CD4-positive, alpha-beta T cell (primary cell): Measurements from ENCODE around the gene MTG2. TPM values are rescaled to one million over a fixed set of nuclear protein-coding genes. Genes with fewer than 3 reads are reported as not detected.

ENCODE experiments used
- ATAC-seq: fragments of 200-7000 bp; cut with Tn5 transposase; one replicate; pipeline ENCODE4 v1.10.0; 2022; ENCODE audit warnings: mild to moderate bottlenecking; ENCODE audit not compliant: poor library complexity
- CTCF ChIA-PET: fragments of 350-600 bp; sonication (Branson Sonifier 250); formaldehyde crosslinking; loops from one replicate; lab custom pipeline; 2021; ENCODE audit warnings: antibody characterized with exemption, inconsistent platforms; lab: Charles Lee
- POLR2A ChIA-PET: fragments of 350-600 bp; sonication (Branson Sonifier 250); formaldehyde crosslinking; loops from one replicate; lab custom pipeline; 2021; ENCODE audit warnings: antibody characterized with exemption, inconsistent platforms; lab: Charles Lee
- DNase-seq, 14 experiments: peaks; one replicate each; pipeline ENCODE4 v3.0.0-alpha.2; 2013 to 2020; ENCODE audit warnings: mixed read lengths in 2 of 14
- H3K27ac ChIP-seq, 2 donors: one replicate each; pipeline versions ENCODE4 v1.5.1 to v1.7.0; 2013; ENCODE audit warnings: low read length in 2 of 2, low read depth in 1 of 2, mild to moderate bottlenecking in 1 of 2
- H3K27me3 ChIP-seq, 2 experiments: 1 replicate in 1 of 2; 2 replicates in 1 of 2; pipeline versions ENCODE4 v1.6.1 to v1.7.0; 2013; ENCODE audit warnings: low read length in 2 of 2, control low read depth in 1 of 2, mild to moderate bottlenecking in 1 of 2, moderate library complexity in 1 of 2; ENCODE audit not compliant: insufficient read depth in 2 of 2, control insufficient read depth in 1 of 2
- H3K36me3 ChIP-seq: one replicate; pipeline ENCODE4 v1.6.1; 2013; ENCODE audit warnings: low read length, control low read depth; ENCODE audit not compliant: insufficient read depth
- H3K4me1 ChIP-seq: one replicate; pipeline ENCODE4 v1.6.1; 2013; ENCODE audit warnings: low read length, control low read depth; ENCODE audit not compliant: insufficient read depth
- H3K4me3 ChIP-seq: one replicate; pipeline ENCODE4 v1.5.1; 2013; ENCODE audit warnings: mild to moderate bottlenecking, low read length, moderate library complexity
- H3K9me3 ChIP-seq, 2 experiments: 1 replicate in 1 of 2; 2 replicates in 1 of 2; pipeline versions ENCODE4 v1.6.1 to v1.7.0; 2013; ENCODE audit warnings: low read length in 2 of 2, mild to moderate bottlenecking in 2 of 2, control low read depth in 1 of 2, moderate library complexity in 1 of 2; ENCODE audit not compliant: control insufficient read depth in 1 of 2, insufficient read depth in 1 of 2
- H3K27ac Mint-ChIP-seq: one replicate; pipeline ENCODE4 v1.8.0; 2020; ENCODE audit warnings: mixed read lengths
- H3K27me3 Mint-ChIP-seq: one replicate; pipeline ENCODE4 v1.8.0; 2021; ENCODE audit warnings: mixed read lengths
- H3K36me3 Mint-ChIP-seq: one replicate; pipeline ENCODE4 v1.8.0; 2021; ENCODE audit warnings: low read depth, mixed read lengths
- H3K4me1 Mint-ChIP-seq: one replicate; pipeline ENCODE4 v1.8.0; 2021; ENCODE audit warnings: low read depth, mixed read lengths
- H3K4me3 Mint-ChIP-seq: one replicate; pipeline ENCODE4 v1.8.0; 2020; ENCODE audit warnings: mild to moderate bottlenecking, mixed read lengths
- H3K9me3 Mint-ChIP-seq: one replicate; pipeline ENCODE4 v1.8.0; 2020; ENCODE audit warnings: mixed read lengths
- intact Hi-C, 2 experiments: fragments of 100-400 bp; cut with DNase I in 1 of 2; cut with micrococcal nuclease in 1 of 2; formaldehyde crosslinking; loops; one replicate each; pipeline versions ENCODE4 v1.15.1 to v1.9.0; 2023 to 2025; cut with DNase I, micrococcal nuclease
- total RNA-seq, 174 experiments: library from RNA in 2 of 174; stranded (reverse) in 2 of 174; gene quantifications; one replicate each; pipeline ENCODE4 v1.2.3 and lab custom pipeline; 2021 to 2026
- TF ChIP-seq, protein P1 (sequence below): fragments of 200-600 bp; IDR thresholded peaks from one replicate; pipeline ENCODE4 v1.8.0; 2022; ENCODE audit warnings: antibody characterized with exemption, mild to moderate bottlenecking

Gene MTG2
- total RNA-seq, 2 experiments from 2014 or later: 9.5 to 9.9 TPM

DNA sequence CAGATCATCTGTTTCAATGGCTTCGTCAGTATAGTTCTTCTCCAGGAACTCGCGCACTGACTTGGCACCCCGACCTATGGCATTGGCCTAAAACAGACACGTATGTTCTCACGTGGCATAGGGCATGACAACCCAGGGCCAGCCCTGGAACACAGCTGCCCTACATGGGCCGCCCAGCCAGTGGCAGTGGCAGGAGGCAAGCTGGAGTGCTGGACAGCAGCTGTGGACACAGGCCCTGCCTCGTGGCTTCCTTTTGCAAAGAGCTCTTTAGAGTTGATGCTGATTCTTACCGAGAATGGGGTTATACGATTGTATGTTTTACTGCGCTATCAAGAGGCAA lies 44.7 kb upstream of the MTG2 start:
- Mint-ChIP-seq H3K4me3 (peak overlapping the region; percentile 34), H3K36me3 (peaks cover 91% of the 10 kb centered on the region), H3K9me3 (no peaks in the 10 kb centered on the region), H3K4me1 (peaks cover 57% of the 10 kb centered on the region), H3K27me3 (no peaks in the 10 kb centered on the region), H3K27ac (peak overlapping the region; percentile 77)
- intact Hi-C loops: loop anchor here in 1 of 2 experiments (5.0 kb wide), 1 partner anchor 71 kb away; the partner anchor contains the start of gene TAF4
- Histone ChIP-seq H3K36me3 (peaks cover 71% of the 10 kb centered on the region), H3K27me3 (no peaks in the 10 kb centered on the region), H3K4me1 (peaks cover 38% of the 10 kb centered on the region), H3K27ac (no peak overlapping the region), H3K9me3 (no peaks in the 10 kb centered on the region), H3K4me3 (no peak overlapping the region)
- TF ChIP-seq, protein P1, sequence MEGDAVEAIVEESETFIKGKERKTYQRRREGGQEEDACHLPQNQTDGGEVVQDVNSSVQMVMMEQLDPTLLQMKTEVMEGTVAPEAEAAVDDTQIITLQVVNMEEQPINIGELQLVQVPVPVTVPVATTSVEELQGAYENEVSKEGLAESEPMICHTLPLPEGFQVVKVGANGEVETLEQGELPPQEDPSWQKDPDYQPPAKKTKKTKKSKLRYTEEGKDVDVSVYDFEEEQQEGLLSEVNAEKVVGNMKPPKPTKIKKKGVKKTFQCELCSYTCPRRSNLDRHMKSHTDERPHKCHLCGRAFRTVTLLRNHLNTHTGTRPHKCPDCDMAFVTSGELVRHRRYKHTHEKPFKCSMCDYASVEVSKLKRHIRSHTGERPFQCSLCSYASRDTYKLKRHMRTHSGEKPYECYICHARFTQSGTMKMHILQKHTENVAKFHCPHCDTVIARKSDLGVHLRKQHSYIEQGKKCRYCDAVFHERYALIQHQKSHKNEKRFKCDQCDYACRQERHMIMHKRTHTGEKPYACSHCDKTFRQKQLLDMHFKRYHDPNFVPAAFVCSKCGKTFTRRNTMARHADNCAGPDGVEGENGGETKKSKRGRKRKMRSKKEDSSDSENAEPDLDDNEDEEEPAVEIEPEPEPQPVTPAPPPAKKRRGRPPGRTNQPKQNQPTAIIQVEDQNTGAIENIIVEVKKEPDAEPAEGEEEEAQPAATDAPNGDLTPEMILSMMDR: no peak
- ChIA-PET POLR2A (interaction anchor here (1.1 to 3.7 kb wide), 3 partner anchors 16 to 127 kb away, joined by 3 to 24 read pairs (median 3); partner anchors contain the start of gene LSM14B), CTCF (interaction anchor here (1.6 kb wide), 1 partner anchor 127 kb away, joined by 7 read pairs; no protein-coding TSS in a partner anchor)
- DNase-seq (no peak), ATAC-seq (no peak)

DNA sequence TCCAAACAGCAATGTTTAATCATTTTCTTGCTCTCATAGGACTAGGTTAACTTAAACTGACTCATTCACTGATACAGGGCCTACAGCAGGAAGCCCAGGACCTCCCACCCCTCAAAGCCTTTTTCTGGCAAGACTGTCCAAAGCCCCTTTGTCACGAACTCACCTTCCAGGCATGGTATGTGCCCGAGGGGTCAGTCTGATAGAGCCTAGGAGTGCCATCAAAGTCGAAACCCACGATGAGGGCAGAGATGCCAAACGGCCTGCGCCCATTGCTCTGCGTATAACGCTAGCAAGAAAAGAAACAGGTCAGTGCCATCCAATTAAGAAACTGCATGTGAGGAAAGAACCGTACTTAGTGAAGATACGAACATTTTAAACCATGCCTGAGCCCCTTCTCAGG lies 43.9 kb upstream of the MTG2 start:
- intact Hi-C loops: loop anchor here in 1 of 2 experiments (5.0 kb wide), 1 partner anchor 72 kb away; the partner anchor contains the start of gene TAF4
- Histone ChIP-seq H3K4me1 (peaks cover 31% of the 10 kb centered on the region), H3K27ac (no peak overlapping the region), H3K9me3 (no peaks in the 10 kb centered on the region), H3K27me3 (no peaks in the 10 kb centered on the region), H3K36me3 (peaks cover 64% of the 10 kb centered on the region), H3K4me3 (no peak overlapping the region)
- DNase-seq (no peak), ATAC-seq (no peak)
- H3K36me3 Mint-ChIP-seq: peaks cover 83% of the 10 kb centered on the region
- ChIA-PET CTCF (no interaction called here), POLR2A (interaction anchor here (1.2 kb wide), 1 partner anchor 128 kb away, joined by 4 read pairs; no protein-coding TSS in a partner anchor)
- peaks cover 54% of the 10 kb centered on the region for H3K4me1 Mint-ChIP-seq
- no peaks in the 10 kb centered on the region for H3K9me3 Mint-ChIP-seq
- no peak overlapping the region for H3K4me3 Mint-ChIP-seq
- peak overlapping the region; percentile 96 for H3K27ac Mint-ChIP-seq
- H3K27me3 Mint-ChIP-seq: no peaks in the 10 kb centered on the region
- TF ChIP-seq, protein P1: no peak

DNA sequence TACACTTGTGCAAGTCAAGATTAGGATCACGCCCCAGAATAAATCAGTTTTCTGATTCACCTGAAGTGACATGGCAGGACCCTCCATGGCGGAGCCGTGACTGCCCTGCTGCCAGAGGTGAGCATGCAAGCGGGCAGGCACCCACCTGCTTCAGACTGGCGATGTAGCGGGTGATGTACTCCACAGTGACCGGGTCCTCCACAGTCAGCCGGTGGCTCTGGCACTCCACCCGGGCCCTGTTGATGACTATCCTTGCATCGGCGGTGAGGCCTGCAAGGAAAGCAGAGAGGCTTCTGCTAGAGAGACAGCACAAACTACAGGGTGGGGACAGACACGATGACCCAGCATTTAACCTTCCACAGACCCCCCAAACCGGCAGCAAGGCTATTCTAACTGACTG lies 43.2 kb upstream of the MTG2 start:
- H3K36me3 Mint-ChIP-seq: peaks cover 81% of the 10 kb centered on the region
- H3K4me1 ChIP-seq: peaks cover 30% of the 10 kb centered on the region
- ChIA-PET CTCF (no interaction called here), POLR2A (interaction anchor here (1.2 to 6.5 kb wide), 2 partner anchors 19 to 129 kb away, joined by 4 to 78 read pairs; partner anchors contain the start of gene LSM14B)
- no peaks in the 10 kb centered on the region for H3K27me3 Mint-ChIP-seq
- H3K27me3 ChIP-seq: no peaks in the 10 kb centered on the region
- ATAC-seq (no peak), DNase-seq (no peak)
- intact Hi-C loops: loop anchor here in 1 of 2 experiments (5.0 kb wide), 2 partner anchors 43 to 72 kb away; partner anchors contain the start of genes MTG2 and TAF4
- H3K4me1 Mint-ChIP-seq: peaks cover 54% of the 10 kb centered on the region
- peak overlapping the region; percentile 25 for H3K4me3 Mint-ChIP-seq
- H3K36me3 ChIP-seq: peaks cover 59% of the 10 kb centered on the region
- no peak overlapping the region for H3K4me3 ChIP-seq
- no peaks in the 10 kb centered on the region for H3K9me3 Mint-ChIP-seq
- H3K9me3 ChIP-seq: no peaks in the 10 kb centered on the region
- H3K27ac Mint-ChIP-seq: peak overlapping the region; percentile 96
- TF ChIP-seq, protein P1: no peak
- no peak overlapping the region for H3K27ac ChIP-seq
